Natural killer cell (primary cell): ENCODE measurements around the gene MKRN1. TPM values are rescaled to one million over a fixed set of nuclear protein-coding genes. Genes with fewer than 3 reads are reported as not detected.
A peak's percentile ranks its signal among the peaks of the same experiment; 100 is the strongest.
"Not testable (repeated sequence)": the region's sequence is repeated elsewhere in the genome, so short reads cannot be mapped to it uniquely, and the experiment has no call there.

Source experiments
- ATAC-seq, 3 donors: fragments of 150-1000 bp in 2 of 3; fragments of 200-7000 bp in 1 of 3; cut with Tn5 transposase; 1 replicate in 1 of 3; 2 replicates in 2 of 3; pipeline ENCODE4 v1.10.0; 2021; ENCODE audit warnings: mild to moderate bottlenecking in 2 of 3, moderate library complexity in 2 of 3
- DNase-seq, 2 donors: peaks; one replicate each; pipeline versions ENCODE4 v3.0.0 to v3.0.0-alpha.2; 2013 to 2021; ENCODE audit warnings: mixed read lengths in 1 of 2
- H3K27ac ChIP-seq: one replicate; pipeline ENCODE4 v1.5.1; 2013; ENCODE audit warnings: mild to moderate bottlenecking, low read length
- H3K27me3 ChIP-seq: one replicate; pipeline ENCODE4 v1.6.1; 2013; ENCODE audit warnings: low read length; ENCODE audit not compliant: control insufficient read depth, insufficient read depth
- H3K36me3 ChIP-seq: one replicate; pipeline ENCODE4 v1.6.1; 2013; ENCODE audit warnings: low read length; ENCODE audit not compliant: control insufficient read depth, insufficient read depth
- H3K4me1 ChIP-seq: one replicate; pipeline ENCODE4 v1.6.1; 2013; ENCODE audit warnings: low read length; ENCODE audit not compliant: control insufficient read depth, insufficient read depth
- H3K4me3 ChIP-seq: one replicate; pipeline ENCODE4 v1.5.1; 2013; ENCODE audit warnings: low read length
- H3K9me3 ChIP-seq: one replicate; pipeline ENCODE4 v1.6.1; 2013; ENCODE audit warnings: low read length; ENCODE audit not compliant: control insufficient read depth, insufficient read depth
- H3K27ac Mint-ChIP-seq, 2 donors: one replicate each; pipeline ENCODE4 v1.8.0; 2022; ENCODE audit warnings: mild to moderate bottlenecking in 2 of 2, mixed read lengths in 2 of 2, moderate library complexity in 1 of 2
- H3K27me3 Mint-ChIP-seq, 2 donors: one replicate each; pipeline ENCODE4 v1.8.0; 2022; ENCODE audit warnings: low read depth in 2 of 2, mixed read lengths in 2 of 2
- H3K36me3 Mint-ChIP-seq: one replicate; pipeline ENCODE4 v1.8.0; 2022; ENCODE audit warnings: mixed read lengths
- H3K4me1 Mint-ChIP-seq, 2 donors: one replicate each; pipeline ENCODE4 v1.8.0; 2022; ENCODE audit warnings: mixed read lengths in 2 of 2
- H3K4me3 Mint-ChIP-seq: one replicate; pipeline ENCODE4 v1.8.0; 2022; ENCODE audit warnings: mild to moderate bottlenecking, moderate library complexity, mixed read lengths
- H3K9me3 Mint-ChIP-seq, 2 donors: one replicate each; pipeline ENCODE4 v1.8.0; 2022; ENCODE audit warnings: mixed read lengths in 2 of 2
- WGBS: methylation state at CpG from one replicate; pipeline ENCODE4 v1.1.7; 2013; ENCODE audit warnings: missing lambda C conversion rate; ENCODE audit not compliant: insufficient coverage; 5-methylcytosine and 5-hydroxymethylcytosine counted together
- intact Hi-C: fragments of 100-400 bp; cut with micrococcal nuclease; formaldehyde crosslinking; loops from one replicate; pipeline ENCODE4 v1.14.2; 2022
- total RNA-seq, 4 donors: library from RNA; stranded (reverse); fragments of 120-200 nt in 1 of 4; gene quantifications; one replicate each; pipeline versions ENCODE4 v1.2.3 to v1.2.4, GENCODE V29; 2013 to 2022
- TF ChIP-seq, protein P1 (sequence below): fragments of 200-600 bp; IDR thresholded peaks from one replicate; pipeline ENCODE4 v1.8.0; 2022; ENCODE audit warnings: antibody characterized with exemption

MKRN1 gene
- total RNA-seq, 3 donors from 2014 or later (not counting 1 experiment from before 2014, with no cell fraction given) = 119 to 146 (median 136) TPM

DNA sequence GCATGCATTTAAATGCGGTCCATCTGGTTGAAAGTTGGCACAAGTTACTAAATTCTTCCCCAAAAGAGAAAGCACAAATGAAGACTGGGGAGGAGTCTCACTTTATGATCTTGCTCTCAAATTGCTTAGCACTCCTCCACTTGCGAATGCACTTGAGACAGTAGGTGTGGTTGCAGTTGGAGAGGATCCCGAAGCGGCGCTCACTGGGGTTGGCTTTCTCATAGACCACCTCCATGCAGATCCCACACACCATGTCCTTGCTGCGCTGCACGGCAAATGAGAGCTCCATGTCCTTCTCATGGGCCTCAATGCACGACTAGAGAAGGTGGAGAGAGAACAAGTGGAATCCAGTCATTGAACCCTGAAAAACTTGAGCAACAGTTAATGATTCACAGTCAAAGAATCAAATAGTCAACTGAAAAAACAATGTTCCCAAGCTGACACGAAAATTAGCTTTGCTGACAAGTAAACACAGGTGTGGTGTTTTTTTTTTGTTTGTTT is 22.7 kb downstream of the MKRN1 start:
- peaks cover 72% of the 10 kb centered on the region for H3K36me3 ChIP-seq
- ATAC-seq (no peak), DNase-seq (no peak)
- H3K27me3 ChIP-seq = no peaks in the 10 kb centered on the region
- 99% methylated on average over 7 of the region's 9 CpGs for WGBS
- no peaks in the 10 kb centered on the region for H3K27me3 Mint-ChIP-seq
- TF ChIP-seq, protein P1, sequence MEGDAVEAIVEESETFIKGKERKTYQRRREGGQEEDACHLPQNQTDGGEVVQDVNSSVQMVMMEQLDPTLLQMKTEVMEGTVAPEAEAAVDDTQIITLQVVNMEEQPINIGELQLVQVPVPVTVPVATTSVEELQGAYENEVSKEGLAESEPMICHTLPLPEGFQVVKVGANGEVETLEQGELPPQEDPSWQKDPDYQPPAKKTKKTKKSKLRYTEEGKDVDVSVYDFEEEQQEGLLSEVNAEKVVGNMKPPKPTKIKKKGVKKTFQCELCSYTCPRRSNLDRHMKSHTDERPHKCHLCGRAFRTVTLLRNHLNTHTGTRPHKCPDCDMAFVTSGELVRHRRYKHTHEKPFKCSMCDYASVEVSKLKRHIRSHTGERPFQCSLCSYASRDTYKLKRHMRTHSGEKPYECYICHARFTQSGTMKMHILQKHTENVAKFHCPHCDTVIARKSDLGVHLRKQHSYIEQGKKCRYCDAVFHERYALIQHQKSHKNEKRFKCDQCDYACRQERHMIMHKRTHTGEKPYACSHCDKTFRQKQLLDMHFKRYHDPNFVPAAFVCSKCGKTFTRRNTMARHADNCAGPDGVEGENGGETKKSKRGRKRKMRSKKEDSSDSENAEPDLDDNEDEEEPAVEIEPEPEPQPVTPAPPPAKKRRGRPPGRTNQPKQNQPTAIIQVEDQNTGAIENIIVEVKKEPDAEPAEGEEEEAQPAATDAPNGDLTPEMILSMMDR = no peak
- H3K27ac ChIP-seq = no peak overlapping the region
- H3K27ac Mint-ChIP-seq = no peak overlapping the region
- intact Hi-C loops = no loop called here
- no peak overlapping the region for H3K4me3 Mint-ChIP-seq
- H3K4me1 Mint-ChIP-seq = peaks cover 25 to 32% of the 10 kb centered on the region in 2 donors
- H3K9me3 Mint-ChIP-seq = no peaks in the 10 kb centered on the region
- peaks cover 46% of the 10 kb centered on the region for H3K36me3 Mint-ChIP-seq
- no peak overlapping the region for H3K4me3 ChIP-seq
- peaks cover 3% of the 10 kb centered on the region for H3K4me1 ChIP-seq
- H3K9me3 ChIP-seq = no peaks in the 10 kb centered on the region

DNA sequence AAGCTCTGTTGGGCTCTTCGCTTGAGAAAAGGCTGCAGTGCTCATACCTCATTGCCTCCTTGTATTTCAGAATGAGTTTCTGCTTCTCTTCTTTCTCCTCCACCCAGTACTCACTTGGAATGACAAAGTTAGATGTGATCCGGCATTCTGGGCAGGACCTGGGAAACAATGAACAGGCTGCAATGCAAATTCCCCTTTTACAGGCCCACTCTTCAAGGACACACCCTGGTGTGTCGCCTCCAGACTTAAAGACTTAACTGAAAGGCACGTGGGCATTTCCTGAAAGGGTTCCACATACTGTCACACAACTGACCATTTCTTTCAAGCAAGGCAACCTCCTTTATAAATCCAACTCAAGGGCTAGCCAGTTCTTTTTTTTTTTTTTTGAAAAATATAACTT is 23.6 kb downstream of the MKRN1 start:
- DNase-seq (no peak), ATAC-seq (no peak)
- H3K4me3 Mint-ChIP-seq = no peak overlapping the region
- Histone ChIP-seq H3K9me3 (no peaks in the 10 kb centered on the region), H3K4me1 (peaks cover 3% of the 10 kb centered on the region), H3K4me3 (no peak overlapping the region), H3K27me3 (no peaks in the 10 kb centered on the region), H3K36me3 (peaks cover 64% of the 10 kb centered on the region), H3K27ac (no peak overlapping the region)
- intact Hi-C loops = no loop called here
- H3K36me3 Mint-ChIP-seq = peaks cover 46% of the 10 kb centered on the region
- TF ChIP-seq, protein P1 = no peak
- H3K4me1 Mint-ChIP-seq = peaks cover 26 to 33% of the 10 kb centered on the region in 2 donors
- H3K27ac Mint-ChIP-seq = no peak overlapping the region
- no peaks in the 10 kb centered on the region for H3K27me3 Mint-ChIP-seq
- no peaks in the 10 kb centered on the region for H3K9me3 Mint-ChIP-seq
- WGBS = 86% methylated on average over 4 of the region's 4 CpGs

DNA sequence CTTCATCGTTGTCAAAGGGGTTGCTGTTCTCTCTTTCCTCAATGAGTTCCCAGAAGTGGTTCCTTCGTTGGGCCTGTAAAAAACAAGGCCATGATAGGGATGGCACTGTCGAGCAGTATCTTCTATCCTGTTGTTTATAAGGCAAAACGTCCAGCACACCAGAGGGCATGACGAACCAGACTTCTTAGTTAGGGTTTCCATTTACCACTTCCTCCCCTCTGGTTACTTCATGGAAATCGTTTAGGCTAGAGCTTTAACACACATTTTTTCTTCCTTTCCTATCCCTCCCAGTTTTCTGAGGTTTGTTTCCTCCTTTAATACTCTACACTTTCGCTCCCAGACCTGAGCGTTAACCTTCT is 24.7 kb downstream of the MKRN1 start:
- Histone ChIP-seq H3K4me3 (no peak overlapping the region), H3K4me1 (peaks cover 9% of the 10 kb centered on the region), H3K36me3 (peaks cover 60% of the 10 kb centered on the region), H3K9me3 (no peaks in the 10 kb centered on the region), H3K27ac (no peak overlapping the region), H3K27me3 (no peaks in the 10 kb centered on the region)
- DNase-seq = no peak
- no peaks in the 10 kb centered on the region for H3K9me3 Mint-ChIP-seq
- WGBS = 72% methylated on average over 8 of the region's 8 CpGs
- TF ChIP-seq, protein P1 = no peak
- peaks cover 21 to 30% of the 10 kb centered on the region in 2 donors for H3K4me1 Mint-ChIP-seq
- intact Hi-C loops = no loop called here
- H3K4me3 Mint-ChIP-seq = no peak overlapping the region
- peak overlapping the region in 1 of 2 donors; percentile 48 for H3K27ac Mint-ChIP-seq
- H3K27me3 Mint-ChIP-seq = no peaks in the 10 kb centered on the region
- no peak for ATAC-seq
- peaks cover 46% of the 10 kb centered on the region for H3K36me3 Mint-ChIP-seq

DNA sequence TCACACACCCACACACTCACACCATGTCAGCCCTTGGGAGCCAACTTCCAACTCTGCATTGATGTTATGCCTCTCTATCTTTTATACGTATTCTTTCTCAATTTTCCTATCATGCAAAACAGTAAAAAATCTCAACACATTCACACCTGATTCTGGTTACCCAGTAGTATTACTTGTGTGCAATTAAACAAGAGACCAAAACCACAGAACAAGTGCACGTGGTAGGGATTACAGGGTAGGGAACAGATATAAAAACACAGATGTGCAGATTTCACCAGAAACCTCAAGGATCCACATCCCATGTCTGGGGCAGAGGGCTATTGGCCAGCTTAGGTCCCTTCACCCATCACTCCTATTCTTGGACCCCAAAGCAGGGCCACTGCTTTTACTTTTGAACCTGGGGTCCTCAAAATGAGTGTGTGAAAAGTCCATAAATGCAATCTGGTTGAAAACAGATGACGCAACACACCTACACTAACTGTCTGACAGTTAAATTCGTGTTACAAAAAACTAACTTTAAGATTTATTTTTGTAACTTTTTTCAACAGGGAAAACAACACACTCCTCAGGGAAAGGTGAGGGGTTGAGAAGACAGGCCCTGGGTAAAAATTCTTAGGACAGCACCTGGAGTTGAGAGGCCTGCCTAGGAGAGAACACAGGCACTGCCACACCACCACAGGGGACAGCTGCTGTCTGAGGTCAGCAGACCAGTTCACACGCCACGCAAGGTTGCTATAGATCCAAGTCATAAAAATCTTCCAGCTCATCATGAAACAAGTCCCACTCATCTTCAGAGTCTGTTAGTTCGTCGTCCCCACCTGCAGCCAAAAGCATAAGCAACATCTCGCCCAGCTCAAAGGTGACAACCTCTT is 25.3 kb downstream of the MKRN1 start:
- H3K36me3 Mint-ChIP-seq = peaks cover 40% of the 10 kb centered on the region
- H3K27me3 ChIP-seq, intact Hi-C loops, H3K27ac ChIP-seq, H3K9me3 Mint-ChIP-seq, H3K4me3 Mint-ChIP-seq, H3K9me3 ChIP-seq, H3K4me3 ChIP-seq, ATAC-seq, DNase-seq, H3K27me3 Mint-ChIP-seq, H3K27ac Mint-ChIP-seq, H3K4me1 ChIP-seq: not testable (repeated sequence)
- WGBS = 91% methylated on average over 6 of the region's 9 CpGs
- peaks cover 55% of the 10 kb centered on the region for H3K36me3 ChIP-seq
- peaks cover 20 to 30% of the 10 kb centered on the region in 2 donors for H3K4me1 Mint-ChIP-seq
